Activated CD8-positive, alpha-beta memory T cell treated with anti-CD3 and anti-CD28 coated beads for 48 hours (primary cell): ENCODE measurements around the gene WWTR1.

Experiments
- DNase-seq, 3 experiments: peaks; one replicate each; pipeline ENCODE4 v3.0.0-alpha.2; 2020; ENCODE audit warnings: low read depth in 2 of 3, low spot score in 2 of 3

WWTR1 gene

DNA sequence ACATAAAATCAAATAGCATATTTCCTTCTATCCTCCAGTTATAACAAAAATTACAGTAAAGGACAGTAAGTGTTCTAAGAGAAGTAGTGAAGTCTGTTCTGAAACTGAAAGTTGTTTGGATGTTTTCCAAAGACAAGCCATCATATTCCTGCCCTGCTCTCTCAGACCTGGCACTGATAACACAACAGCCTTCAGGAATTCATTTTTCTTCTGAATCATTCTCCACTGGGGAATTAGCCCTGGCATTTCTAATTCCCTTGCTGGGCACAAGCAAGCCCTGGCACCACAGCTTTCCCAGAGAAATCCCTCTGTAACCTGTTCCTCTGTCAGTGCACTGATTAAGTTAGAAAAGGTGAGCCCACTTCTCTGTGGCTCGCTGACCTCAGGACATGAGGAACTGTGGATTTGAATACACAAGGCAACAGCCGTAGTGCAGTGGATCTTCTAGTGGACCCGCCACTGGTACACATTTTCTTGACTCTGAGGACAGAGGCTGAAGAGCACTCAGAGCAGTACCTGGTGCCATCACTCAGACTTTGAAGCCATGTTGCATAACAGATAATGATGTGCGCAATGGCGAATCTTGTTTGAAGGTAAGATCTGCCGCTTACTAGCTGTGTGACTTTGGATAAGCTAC, 61.6 kb downstream of the WWTR1 start:
- no peak for DNase-seq

DNA sequence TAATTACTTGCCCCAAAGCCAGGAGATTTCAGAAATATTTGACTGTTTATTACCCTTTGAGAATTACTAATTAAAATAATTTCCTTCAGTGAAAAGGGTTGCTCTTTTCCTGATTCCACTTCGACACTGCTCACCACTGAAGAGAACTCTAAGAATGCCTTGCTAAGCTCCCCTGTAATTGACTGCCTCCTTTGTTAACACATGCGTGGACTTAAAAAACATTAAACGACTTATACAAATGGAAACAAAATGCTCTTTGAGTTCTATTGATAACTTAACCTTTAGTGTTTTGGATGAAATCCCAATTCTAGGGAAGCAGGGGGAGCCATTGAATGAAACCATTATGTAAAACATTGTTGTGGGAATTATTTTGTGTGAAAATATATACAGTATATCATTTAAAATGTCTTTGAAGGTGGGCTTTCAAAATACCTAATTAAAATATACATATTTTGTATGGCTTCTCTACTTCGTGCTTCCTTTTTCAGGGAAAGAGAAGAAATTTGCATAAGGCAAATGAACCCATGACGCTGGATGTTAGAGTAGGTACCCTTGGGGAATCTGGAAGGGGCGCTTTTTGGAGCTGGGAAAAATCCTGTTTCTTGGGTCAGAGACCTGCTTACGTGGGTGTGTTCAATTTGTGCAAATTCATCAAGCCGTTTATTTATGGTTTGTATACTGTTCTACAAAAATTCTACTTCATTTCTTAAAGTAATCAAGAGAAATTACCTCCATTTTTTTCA, 64.2 kb downstream of the WWTR1 start:
- DNase-seq: no peak

DNA sequence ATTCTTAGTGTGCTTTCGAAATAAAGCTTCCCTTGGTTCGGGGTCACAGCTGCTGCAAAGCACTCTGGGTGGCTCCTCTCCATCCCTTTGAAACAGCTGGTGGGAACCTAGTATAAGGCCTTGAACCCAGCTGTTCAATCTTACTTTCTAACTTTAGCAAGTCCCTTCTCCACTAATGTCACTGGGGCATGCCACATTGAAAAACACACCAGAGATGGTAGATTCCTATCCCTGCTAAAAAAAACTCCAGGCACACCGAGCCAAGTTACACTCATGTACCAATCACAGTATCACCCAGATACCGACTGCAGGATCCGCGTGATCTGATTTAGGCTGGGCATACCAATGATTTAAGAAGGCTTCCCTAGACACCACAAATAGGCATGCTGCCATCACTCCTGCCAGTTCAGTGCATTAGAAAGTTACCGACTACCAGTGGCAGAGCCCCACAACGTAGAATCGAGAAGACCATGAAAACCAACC, 65.0 kb downstream of the WWTR1 start:
- no peak for DNase-seq

- DNase-seq: no peak
These were observed 67.0 kb downstream of the WWTR1 start for GRCh38 chr3:149590691-149591441.

DNA sequence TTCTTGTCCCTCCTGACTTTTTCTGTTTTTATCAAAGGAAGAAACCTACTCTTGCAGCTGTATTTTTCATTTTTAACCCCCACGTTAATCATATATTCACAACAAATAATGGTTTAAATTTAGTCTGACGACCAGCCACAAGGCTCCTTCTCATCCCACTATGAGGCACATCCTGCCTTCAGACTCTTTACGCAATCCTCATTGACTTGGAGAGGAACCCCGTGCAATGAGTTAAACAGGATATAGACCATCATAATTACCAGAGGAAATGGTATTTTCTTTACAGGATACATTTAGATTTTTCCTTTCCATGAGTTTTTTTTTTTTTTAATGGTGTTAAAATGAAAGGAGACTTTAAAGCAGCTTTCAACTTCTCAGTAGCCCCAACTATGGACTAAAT, 68.5 kb downstream of the WWTR1 start:
- no peak for DNase-seq

- no peak for DNase-seq
These were observed 68.9 kb downstream of the WWTR1 start for GRCh38 chr3:149588909-149589308.

GRCh38 chr3:149587383-149587782, 70.4 kb downstream of the WWTR1 start:
- no peak for DNase-seq

- DNase-seq: no peak
These were observed 71.0 kb downstream of the WWTR1 start for GRCh38 chr3:149586871-149587270.

GRCh38 chr3:149585401-149585726, 72.5 kb downstream of the WWTR1 start:
- no peak for DNase-seq

DNA sequence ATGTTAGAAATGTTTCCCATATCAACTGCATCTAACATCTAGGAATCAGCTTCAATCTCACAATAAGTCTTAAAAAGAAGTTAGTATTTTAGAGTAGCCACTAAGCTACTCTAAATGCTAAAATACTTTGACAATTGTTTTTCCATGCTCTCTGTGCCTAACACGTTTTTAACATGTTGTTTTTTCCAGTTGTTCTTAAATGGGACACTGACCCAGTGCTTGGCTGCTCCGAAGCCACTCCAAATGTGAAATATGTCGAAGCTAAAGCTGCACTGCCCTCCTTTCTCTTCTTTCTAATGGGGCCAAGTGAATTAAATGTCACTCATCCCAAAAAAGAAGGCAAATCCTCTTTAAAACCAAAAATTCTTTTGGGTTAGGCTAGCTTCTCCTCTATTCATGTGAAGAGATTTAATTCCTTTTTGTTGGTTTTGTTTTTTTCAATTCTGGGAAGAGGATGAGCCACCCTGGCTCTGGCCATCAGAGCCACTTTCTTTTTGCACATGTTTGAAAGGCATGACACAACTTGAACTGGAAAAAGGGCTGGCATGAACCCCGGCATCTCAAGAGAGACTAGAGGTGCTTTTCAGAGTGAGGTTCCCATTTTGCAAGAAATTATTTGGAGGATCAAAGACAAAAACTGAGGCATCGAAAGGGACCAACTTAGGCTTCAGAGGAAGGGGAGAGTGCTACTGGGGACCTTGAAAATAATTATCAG, 73.7 kb downstream of the WWTR1 start:
- DNase-seq: no peak

- no peak for DNase-seq
These were observed 75.4 kb downstream of the WWTR1 start for GRCh38 chr3:149582395-149582794.

DNA sequence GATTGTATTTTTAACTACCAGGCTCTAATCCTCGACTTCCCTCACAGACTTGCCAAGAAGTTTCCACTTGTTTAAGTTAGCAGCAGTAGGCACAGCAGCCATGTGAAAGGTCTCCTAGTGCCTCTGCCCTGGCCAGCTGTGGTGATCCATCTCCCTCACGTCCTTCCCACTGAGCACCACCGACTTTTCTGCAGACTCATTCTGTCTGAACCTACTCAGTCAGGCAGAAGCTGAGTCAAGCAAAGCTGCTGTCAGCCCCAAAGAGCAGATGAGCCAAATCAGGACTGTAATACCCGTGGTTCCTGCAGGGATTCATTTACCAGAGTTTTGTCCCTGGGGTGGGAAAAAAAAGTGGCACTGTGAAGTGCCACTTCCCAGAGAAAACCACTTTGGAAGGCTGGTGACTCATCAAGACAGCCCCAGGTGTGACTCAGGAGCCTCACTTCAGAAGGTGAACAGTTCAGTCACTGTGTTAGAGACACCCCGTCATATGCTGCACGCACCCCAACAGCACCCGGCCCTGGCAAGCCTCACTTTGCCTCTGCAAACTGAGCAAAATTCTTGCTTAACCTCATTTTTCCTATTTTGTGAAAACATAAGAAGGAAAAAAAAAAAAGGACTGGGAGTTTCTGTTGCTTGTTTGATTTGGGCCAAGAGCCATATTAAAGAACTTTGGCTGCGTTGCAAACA, 76.0 kb downstream of the WWTR1 start:
- DNase-seq: no peak

- DNase-seq: no peak
These were observed 76.6 kb downstream of the WWTR1 start for GRCh38 chr3:149581248-149581647.

DNA sequence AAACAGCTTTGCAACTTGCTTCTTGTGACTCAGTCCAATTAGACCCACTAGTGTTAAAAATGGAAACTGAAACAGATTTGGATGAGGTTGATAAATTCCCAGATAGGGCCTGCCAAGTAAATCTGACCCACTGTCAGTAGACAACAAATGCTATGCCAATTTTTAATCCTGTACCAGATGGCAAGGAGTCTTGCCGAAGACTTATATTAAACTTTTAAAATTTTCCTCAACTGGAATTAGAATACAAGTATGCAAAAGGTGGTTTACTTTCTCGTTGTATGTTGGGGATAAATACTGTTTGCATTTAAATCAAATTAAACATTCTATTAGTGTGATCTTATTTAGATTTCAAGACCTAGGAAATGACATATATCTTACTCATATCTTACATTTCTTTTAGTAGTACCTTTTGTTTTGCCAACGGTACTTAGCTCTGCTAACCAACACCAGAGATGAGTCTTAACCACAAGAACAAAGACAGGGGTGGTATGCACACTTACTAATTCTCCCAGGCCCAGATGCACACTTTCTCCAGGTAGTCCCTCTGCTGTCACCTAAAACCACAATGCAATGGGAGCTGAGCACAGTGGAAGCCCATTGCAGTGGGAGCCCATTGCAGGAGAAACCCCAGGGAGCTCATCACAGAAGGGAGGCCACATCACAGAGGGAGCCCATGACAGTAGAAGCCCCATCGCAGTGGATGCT, 77.8 kb downstream of the WWTR1 start:
- no peak for DNase-seq

DNA sequence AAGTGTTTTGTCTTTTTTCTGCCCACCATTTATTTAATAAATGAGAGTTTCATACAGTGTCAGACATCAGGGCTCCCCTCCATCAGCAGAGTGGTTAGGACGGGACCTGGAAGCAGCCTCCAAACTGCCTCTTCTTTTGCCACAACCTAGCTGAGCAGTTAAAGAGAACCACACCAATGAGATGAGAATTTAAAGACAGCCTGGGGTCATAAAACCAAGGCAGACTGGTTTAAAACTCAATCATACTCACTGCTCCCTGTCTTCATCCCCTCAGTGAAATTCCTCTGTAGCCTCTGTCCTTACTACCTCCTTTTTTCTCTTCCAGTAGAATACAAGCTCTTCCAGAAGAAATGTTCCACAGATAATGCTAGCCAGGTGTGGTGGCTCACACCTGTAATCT, 78.7 kb downstream of the WWTR1 start:
- no peak for DNase-seq

DNA sequence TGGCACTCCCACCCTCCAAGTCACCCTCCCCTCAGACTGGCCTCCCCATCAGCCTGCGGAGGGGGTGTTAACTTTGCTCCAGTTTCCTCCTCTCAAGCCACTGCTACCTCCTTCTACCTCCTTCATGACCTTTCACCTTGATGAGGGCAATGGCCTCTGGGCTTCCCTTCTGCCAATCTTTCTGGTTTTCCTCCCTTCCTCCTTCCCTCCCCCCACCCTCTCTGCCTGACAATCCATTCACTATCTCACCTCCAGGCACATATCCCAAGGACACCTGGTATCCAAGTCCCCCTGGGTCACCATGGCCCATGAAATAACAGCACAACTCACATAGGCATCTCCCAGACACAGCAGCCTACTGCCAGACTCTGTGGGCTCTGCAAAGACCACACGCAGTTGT, 80.0 kb downstream of the WWTR1 start:
- DNase-seq: no peak

- no peak for DNase-seq
These were observed 81.8 kb downstream of the WWTR1 start for GRCh38 chr3:149575961-149576564.

DNA sequence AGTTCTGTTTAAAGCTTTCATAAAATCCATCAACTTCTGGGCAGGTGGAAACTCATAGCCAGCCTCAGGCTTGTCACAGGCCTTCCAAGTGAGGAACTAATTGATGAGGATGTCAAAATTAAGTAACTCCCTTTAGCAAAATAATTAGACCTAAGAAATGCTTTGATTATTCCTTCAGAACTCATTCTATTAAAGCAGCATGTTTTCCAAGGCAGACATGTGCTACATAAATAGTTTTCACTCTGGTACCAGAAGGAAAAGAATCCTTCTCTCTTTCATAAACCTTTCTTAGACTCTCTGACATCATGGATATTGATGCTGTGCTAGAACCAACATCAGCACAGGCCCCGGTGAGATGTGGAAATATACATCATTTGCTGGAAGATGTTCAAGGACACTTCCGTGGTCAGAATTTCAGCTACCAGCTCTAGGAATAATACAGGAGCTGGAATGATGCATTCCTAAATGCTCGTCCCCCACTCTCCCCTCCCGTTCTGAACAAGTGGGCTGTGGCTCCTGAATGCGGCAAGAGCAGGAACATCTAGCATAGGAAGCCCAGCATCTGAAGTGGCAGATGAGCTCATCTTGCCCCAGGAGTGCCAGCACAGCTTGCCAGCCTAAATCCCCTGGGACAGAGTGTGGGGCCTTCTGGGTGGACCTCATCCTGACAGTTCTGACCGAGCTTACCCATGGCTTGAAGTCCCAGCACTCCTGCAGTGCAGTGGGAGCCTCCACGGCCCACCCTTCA, 82.4 kb downstream of the WWTR1 start:
- DNase-seq: no peak

- no peak for DNase-seq
These were observed 84.9 kb downstream of the WWTR1 start for GRCh38 chr3:149572796-149573414.
